OCI-LY3 (cell line): ENCODE data around the gene HPCAL1.

ENCODE experiments used
- H2AFZ ChIP-seq: fragments of 200-600, 300-600 bp; shearing (Covaris generic); 2 replicates; pipeline ENCODE4 v1.6.0; 2014; ENCODE audit warnings: antibody characterized with exemption, low read depth, low read length
- H3K27ac ChIP-seq: fragments of 200-600, 300-600 bp; sonication (generic); 2 replicates; pipeline ENCODE4 v1.5.1; 2014; ENCODE audit warnings: mild to moderate bottlenecking, low read length, moderate library complexity, mixed read lengths
- H3K27me3 ChIP-seq: fragments of 200-600, 300-600 bp; sonication (generic); 2 replicates; pipeline ENCODE4 v1.6.1; 2014; ENCODE audit warnings: low read depth, low read length, mixed read lengths
- H3K36me3 ChIP-seq: fragments of 200-600, 300-600 bp; sonication (generic); replicated peaks from 2 replicates; pipeline ENCODE3; 2014; ENCODE audit warnings: low read depth, low read length, mixed read lengths
- H3K4me1 ChIP-seq: fragments of 300-600, 200-600 bp; sonication (generic); 2 replicates; pipeline ENCODE4 v1.6.1; 2014; ENCODE audit warnings: low read length, mixed read lengths
- H3K4me2 ChIP-seq: fragments of 200-600, 300-600 bp; sonication (generic); 2 replicates; pipeline ENCODE4 v1.6.1; 2014; ENCODE audit warnings: low read length, mixed read lengths
- H3K4me3 ChIP-seq: fragments of 300-600, 200-600 bp; sonication (generic); 2 replicates; pipeline ENCODE4 v1.5.1; 2014; ENCODE audit warnings: antibody characterized with exemption, mild to moderate bottlenecking, low read length, moderate library complexity
- H3K79me2 ChIP-seq: fragments of 300-600, 200-600 bp; shearing (Covaris generic); 2 replicates; pipeline ENCODE4 v1.6.1; 2014; ENCODE audit warnings: mild to moderate bottlenecking, low read length, mixed read lengths
- H3K9ac ChIP-seq: fragments of 300-600, 200-600 bp; shearing (Covaris generic); 2 replicates; pipeline ENCODE4 v1.6.0; 2014; ENCODE audit warnings: mild to moderate bottlenecking, low read length, moderate library complexity
- H3K9me3 ChIP-seq: fragments of 200-600, 300-600 bp; shearing (Covaris generic); 2 replicates; pipeline ENCODE4 v1.6.1; 2014; ENCODE audit warnings: low read length, mixed read lengths; ENCODE audit not compliant: insufficient read depth
- H4K20me1 ChIP-seq: fragments of 200-600, 300-600 bp; sonication (generic); 2 replicates; pipeline ENCODE4 v1.6.1; 2016; ENCODE audit warnings: low read length, mixed read lengths; ENCODE audit not compliant: insufficient read depth
- CTCF ChIP-seq: fragments of 200-600, 300-600 bp; sonication (generic); IDR thresholded peaks from 2 replicates; pipeline ENCODE4 v1.5.1; 2014; ENCODE audit warnings: antibody characterized with exemption, low read length, low read depth
- EZH2phosphoT487 ChIP-seq: fragments of 200-600 bp; shearing (Covaris generic); IDR thresholded peaks from 2 replicates; pipeline ENCODE4 v1.6.1; 2018; ENCODE audit warnings: antibody characterized with exemption, mixed run types, low read depth

Gene HPCAL1

GRCh38 chr2:10422732-10423399, 120.2 kb downstream of the HPCAL1 start:
- Histone ChIP-seq H3K9ac (no peak overlapping the region), H3K9me3 (no peaks in the 10 kb centered on the region), H3K36me3 (no peaks in the 10 kb centered on the region), H3K4me2 (no peak overlapping the region), H4K20me1 (no peaks in the 10 kb centered on the region), H3K79me2 (no peaks in the 10 kb centered on the region), H3K4me1 (no peaks in the 10 kb centered on the region), H3K27me3 (no peaks in the 10 kb centered on the region), H2AFZ (no peak overlapping the region), H3K4me3 (no peak overlapping the region), H3K27ac (no peak overlapping the region)
- TF ChIP-seq EZH2phosphoT487 = no peak
- no peak for TF ChIP-seq CTCF

- H4K20me1 ChIP-seq = no peaks in the 10 kb centered on the region
- no peaks in the 10 kb centered on the region for H3K9me3 ChIP-seq
- no peak overlapping the region for H3K4me2 ChIP-seq
- no peak overlapping the region for H3K9ac ChIP-seq
- no peaks in the 10 kb centered on the region for H3K79me2 ChIP-seq
- no peaks in the 10 kb centered on the region for H3K27me3 ChIP-seq
- no peak for TF ChIP-seq EZH2phosphoT487
- TF ChIP-seq CTCF = no peak
- no peaks in the 10 kb centered on the region for H3K4me1 ChIP-seq
- H2AFZ ChIP-seq = no peak overlapping the region
- H3K27ac ChIP-seq = no peak overlapping the region
- no peaks in the 10 kb centered on the region for H3K36me3 ChIP-seq
- no peak overlapping the region for H3K4me3 ChIP-seq
Measured at GRCh38 chr2:10423400-10423774, 120.7 kb downstream of the HPCAL1 start.

- Histone ChIP-seq H3K27ac (no peak overlapping the region), H3K4me3 (no peak overlapping the region), H3K9ac (no peak overlapping the region), H3K27me3 (no peaks in the 10 kb centered on the region), H3K79me2 (no peaks in the 10 kb centered on the region), H3K4me1 (no peaks in the 10 kb centered on the region), H2AFZ (no peak overlapping the region), H3K9me3 (no peaks in the 10 kb centered on the region), H3K36me3 (no peaks in the 10 kb centered on the region), H3K4me2 (no peak overlapping the region), H4K20me1 (no peaks in the 10 kb centered on the region)
- TF ChIP-seq CTCF (no peak), EZH2phosphoT487 (no peak)
Measured at GRCh38 chr2:10424051-10424450, 121.3 kb downstream of the HPCAL1 start.

- Histone ChIP-seq H3K4me1 (no peaks in the 10 kb centered on the region), H3K27me3 (no peaks in the 10 kb centered on the region), H3K9ac (no peak overlapping the region), H4K20me1 (no peaks in the 10 kb centered on the region), H3K4me3 (no peak overlapping the region), H2AFZ (no peak overlapping the region), H3K79me2 (no peaks in the 10 kb centered on the region), H3K4me2 (no peak overlapping the region), H3K36me3 (no peaks in the 10 kb centered on the region), H3K27ac (no peak overlapping the region), H3K9me3 (no peaks in the 10 kb centered on the region)
- TF ChIP-seq CTCF (no peak), EZH2phosphoT487 (no peak)
Measured at GRCh38 chr2:10424916-10425505, 122.3 kb downstream of the HPCAL1 start.
